OCI-LY1 (cell line): ENCODE measurements around the gene AKAP9.

ENCODE experiments used
- EZH2 ChIP-seq: fragments of 200-600 bp; sonication (generic), shearing (Covaris generic); IDR thresholded peaks from 2 replicates; pipeline ENCODE4 v1.8.0; 2017; ENCODE audit warnings: borderline replicate concordance, mixed run types, mild to moderate bottlenecking, antibody characterized with exemption, low read length, moderate library complexity, mixed read lengths
- TF ChIP-seq, protein P1 (sequence below): fragments of 200-600 bp; sonication (generic), shearing (Covaris generic); IDR thresholded peaks from 2 replicates; pipeline ENCODE4 v1.5.1; 2017; ENCODE audit warnings: mild to moderate bottlenecking, antibody characterized with exemption, low read length, moderate library complexity, mixed read lengths

DNA sequence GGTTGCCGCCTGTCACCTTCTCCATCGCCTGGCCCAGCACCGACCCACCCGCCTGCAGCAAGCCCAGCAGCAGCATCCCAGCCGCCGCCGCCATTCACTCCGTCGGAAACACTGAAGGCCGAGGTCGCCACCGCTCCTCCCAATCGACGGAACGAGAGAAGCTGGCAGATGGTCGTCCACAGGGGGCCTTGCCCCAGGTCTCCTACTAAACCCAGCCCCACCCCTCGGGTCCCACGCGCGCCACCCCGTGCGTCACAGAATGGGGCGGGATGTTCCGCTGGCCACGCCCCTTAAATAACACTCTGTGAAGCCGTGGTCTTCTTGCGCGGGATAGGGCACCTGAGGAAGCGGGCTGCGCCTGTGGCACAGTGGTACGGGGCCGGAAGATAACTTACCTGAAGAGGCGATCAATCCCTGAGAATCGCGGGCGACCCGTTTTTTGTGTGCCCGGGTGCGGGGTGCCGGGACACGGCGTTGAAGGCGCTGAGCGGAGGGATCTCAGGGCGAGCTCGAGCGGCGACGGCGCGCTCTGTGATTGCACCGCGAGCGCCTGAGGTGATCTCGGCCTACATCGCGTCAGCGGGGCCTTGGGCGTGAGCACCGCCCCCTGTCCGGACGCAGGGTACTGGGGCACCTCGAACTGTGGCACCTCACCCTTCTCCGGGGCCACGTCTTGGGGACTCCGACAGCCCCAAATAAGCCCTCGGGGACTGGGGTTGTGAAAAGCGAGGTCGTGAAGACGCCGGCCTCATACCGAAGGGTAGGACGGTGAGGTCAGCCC lies 193.8 kb downstream of the AKAP9 start, which contains the start of gene CYP51A1:
- TF ChIP-seq, protein P1, sequence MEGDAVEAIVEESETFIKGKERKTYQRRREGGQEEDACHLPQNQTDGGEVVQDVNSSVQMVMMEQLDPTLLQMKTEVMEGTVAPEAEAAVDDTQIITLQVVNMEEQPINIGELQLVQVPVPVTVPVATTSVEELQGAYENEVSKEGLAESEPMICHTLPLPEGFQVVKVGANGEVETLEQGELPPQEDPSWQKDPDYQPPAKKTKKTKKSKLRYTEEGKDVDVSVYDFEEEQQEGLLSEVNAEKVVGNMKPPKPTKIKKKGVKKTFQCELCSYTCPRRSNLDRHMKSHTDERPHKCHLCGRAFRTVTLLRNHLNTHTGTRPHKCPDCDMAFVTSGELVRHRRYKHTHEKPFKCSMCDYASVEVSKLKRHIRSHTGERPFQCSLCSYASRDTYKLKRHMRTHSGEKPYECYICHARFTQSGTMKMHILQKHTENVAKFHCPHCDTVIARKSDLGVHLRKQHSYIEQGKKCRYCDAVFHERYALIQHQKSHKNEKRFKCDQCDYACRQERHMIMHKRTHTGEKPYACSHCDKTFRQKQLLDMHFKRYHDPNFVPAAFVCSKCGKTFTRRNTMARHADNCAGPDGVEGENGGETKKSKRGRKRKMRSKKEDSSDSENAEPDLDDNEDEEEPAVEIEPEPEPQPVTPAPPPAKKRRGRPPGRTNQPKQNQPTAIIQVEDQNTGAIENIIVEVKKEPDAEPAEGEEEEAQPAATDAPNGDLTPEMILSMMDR: 0 out of 2 replicates have a peak, but pooled peaks have one; percentile 11
- no peak for TF ChIP-seq EZH2
